Activated naive CD8-positive, alpha-beta T cell (primary cell): Measurements from ENCODE around the gene CYBB.
A peak's percentile ranks its signal among the peaks of the same experiment; 100 is the strongest.

Source experiments
- H3K27ac Mint-ChIP-seq: one replicate; pipeline ENCODE4 v1.8.0; 2021; ENCODE audit warnings: mixed read lengths
- H3K27me3 Mint-ChIP-seq: one replicate; pipeline ENCODE4 v1.8.0; 2021; ENCODE audit warnings: mixed read lengths
- H3K36me3 Mint-ChIP-seq: one replicate; pipeline ENCODE4 v1.8.0; 2021; ENCODE audit warnings: mixed read lengths
- H3K4me1 Mint-ChIP-seq: one replicate; pipeline ENCODE4 v1.8.0; 2021; ENCODE audit warnings: low read depth, mixed read lengths
- H3K4me3 Mint-ChIP-seq: one replicate; pipeline ENCODE4 v1.8.0; 2021; ENCODE audit warnings: mild to moderate bottlenecking, mixed read lengths
- H3K9me3 Mint-ChIP-seq: one replicate; pipeline ENCODE4 v1.8.0; 2021; ENCODE audit warnings: low read depth, mixed read lengths

CYBB gene

DNA sequence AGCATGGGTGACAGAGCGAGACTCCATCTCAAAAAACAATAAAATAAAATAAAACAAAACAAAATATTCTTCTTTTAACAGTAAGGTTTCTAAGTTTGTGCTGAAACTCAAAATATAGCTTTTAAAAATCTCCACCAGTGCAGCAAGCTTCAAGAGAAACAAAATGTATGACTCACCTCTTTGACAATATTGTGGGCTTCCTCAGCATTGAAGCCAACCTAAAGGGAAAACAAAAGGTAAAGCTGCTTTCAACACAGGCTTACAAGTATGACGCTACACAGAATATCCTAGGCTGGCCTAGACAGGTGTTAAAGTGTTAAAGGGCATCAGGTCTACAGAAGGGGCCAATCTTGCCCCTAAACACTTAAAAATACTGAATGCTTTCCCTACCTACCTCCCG lies 66.3 kb downstream of the CYBB start:
- H3K36me3 Mint-ChIP-seq: no peaks in the 10 kb centered on the region
- no peaks in the 10 kb centered on the region for H3K27me3 Mint-ChIP-seq
- peaks cover 42% of the 10 kb centered on the region for H3K4me1 Mint-ChIP-seq
- H3K27ac Mint-ChIP-seq: peak overlapping the region; percentile 91
- H3K4me3 Mint-ChIP-seq: peak overlapping the region; percentile 84
- H3K9me3 Mint-ChIP-seq: no peaks in the 10 kb centered on the region

- Mint-ChIP-seq H3K36me3 (no peaks in the 10 kb centered on the region), H3K4me1 (peaks cover 42% of the 10 kb centered on the region), H3K27me3 (no peaks in the 10 kb centered on the region), H3K4me3 (peak overlapping the region; percentile 84), H3K9me3 (no peaks in the 10 kb centered on the region), H3K27ac (peak overlapping the region; percentile 91)
Measured at GRCh38 chrX:37846558-37846933, 66.7 kb downstream of the CYBB start.

DNA sequence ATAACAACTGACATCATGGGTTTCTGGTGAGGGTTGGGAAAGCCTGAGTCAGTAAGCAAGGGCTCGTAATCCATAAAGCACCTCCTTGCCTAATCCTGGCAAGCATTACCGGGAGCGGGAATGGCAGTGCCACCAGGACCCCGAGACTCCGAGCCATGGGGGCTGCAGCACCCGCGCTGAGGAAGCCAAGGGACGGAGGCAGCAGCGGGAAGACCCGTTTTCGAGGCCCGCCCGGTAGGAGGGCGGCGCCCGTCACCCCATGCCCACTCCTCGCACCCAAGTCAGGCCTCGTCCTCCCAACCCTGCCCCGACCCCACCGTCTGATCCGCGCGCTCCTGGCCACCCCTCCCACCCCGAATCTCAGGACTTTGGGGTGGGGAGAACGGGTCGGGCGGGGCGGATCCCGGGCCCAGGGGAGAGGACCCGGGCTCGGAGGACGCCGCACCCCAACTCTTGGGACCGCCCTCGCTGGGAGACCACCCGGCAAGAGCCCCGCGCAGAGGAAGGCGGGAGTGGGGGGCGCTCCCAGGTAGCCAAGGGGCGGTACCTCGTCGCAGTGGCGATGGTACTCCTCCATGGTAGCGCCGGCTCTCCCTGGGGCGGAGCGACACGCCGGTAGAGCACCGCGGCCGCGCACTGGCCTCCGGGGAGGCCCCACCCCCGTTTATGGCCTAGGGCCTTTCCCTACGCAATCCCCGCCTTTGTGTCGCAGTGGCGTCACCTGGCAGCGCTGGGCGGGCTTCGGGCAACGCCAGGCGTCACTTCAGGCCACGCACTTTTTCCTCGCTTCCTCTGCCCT lies 67.3 kb downstream of the CYBB start, which contains the start of gene DYNLT3:
TSS of gene DYNLT3 (minus strand) at position 638 of the 799 bp plus-strand sequence. CDS start at position 577, 61 bp downstream.
- Mint-ChIP-seq H3K36me3 (no peaks in the 10 kb centered on the region), H3K4me1 (peaks cover 38% of the 10 kb centered on the region), H3K9me3 (no peaks in the 10 kb centered on the region), H3K27me3 (no peaks in the 10 kb centered on the region), H3K4me3 (peak within 1 kb of the TSS; percentile 84), H3K27ac (peak within 1 kb of the TSS; percentile 91)

DNA sequence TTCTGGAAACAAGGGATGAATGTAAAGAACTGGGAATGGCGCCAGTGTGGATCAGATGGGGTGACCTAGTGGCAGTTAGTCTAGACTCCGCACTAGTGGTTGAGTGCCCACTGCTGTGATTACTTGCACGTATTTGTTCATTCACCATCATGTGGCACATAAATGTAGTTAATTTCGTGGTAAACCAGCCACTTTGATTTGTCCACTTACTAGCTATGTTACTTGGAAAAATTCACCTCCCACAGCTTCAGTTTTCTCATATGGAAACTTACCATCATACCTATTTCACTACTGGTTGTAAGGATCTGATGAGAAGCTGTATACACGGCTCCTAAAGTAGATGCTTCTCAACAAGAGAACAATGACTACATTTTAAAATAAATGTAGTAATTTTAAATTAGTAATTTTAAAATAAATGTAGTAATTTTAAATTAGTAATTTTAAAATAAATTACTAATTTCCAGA lies 67.9 kb downstream of the CYBB start:
- Mint-ChIP-seq H3K4me1 (peaks cover 33% of the 10 kb centered on the region), H3K27me3 (no peaks in the 10 kb centered on the region), H3K36me3 (no peaks in the 10 kb centered on the region), H3K4me3 (peak overlapping the region; percentile 80), H3K27ac (peak overlapping the region; percentile 90), H3K9me3 (no peaks in the 10 kb centered on the region)

DNA sequence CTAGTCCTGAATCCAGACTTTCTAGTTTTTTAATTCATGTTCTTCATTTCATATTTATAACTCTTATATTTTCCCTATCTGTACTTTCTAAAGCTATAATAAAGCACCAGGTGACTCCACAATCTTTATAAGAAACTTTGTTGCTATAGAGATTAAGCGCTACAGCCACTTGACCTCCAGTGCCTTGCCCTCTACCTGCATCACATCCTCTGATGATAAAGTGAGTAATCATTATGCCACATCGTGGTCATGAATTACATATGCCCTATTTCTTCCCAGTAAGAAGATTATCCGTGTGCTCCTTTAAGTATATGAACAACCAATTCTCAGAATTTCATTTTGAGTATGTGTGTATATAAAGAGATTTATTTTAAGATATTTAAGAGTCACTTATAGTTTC lies 74.3 kb downstream of the CYBB start:
- H3K4me3 Mint-ChIP-seq: no peak overlapping the region
- no peaks in the 10 kb centered on the region for H3K9me3 Mint-ChIP-seq
- peaks cover 4% of the 10 kb centered on the region for H3K4me1 Mint-ChIP-seq
- H3K36me3 Mint-ChIP-seq: no peaks in the 10 kb centered on the region
- H3K27ac Mint-ChIP-seq: no peak overlapping the region
- no peaks in the 10 kb centered on the region for H3K27me3 Mint-ChIP-seq

DNA sequence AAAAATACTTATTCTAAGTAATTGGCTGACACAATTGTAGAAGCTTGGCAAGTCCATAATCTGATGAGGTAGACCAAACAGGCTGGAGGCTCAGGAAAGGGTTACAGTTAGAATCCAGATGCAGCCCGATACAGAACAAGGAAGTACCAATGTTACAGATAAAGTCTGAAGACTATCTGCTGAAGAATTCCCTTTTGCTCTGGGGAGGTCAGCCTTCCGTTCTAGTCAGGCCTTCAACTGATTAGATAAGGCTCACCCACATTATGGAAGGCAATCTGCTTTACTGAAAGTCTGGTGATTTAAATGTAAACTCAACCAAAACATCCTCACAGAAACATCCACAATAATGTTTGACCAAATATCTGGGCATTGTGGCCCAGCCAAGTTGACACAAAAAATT lies 74.9 kb downstream of the CYBB start:
- no peak overlapping the region for H3K27ac Mint-ChIP-seq
- H3K9me3 Mint-ChIP-seq: no peaks in the 10 kb centered on the region
- peaks cover under 1% of the 10 kb centered on the region for H3K4me1 Mint-ChIP-seq
- no peaks in the 10 kb centered on the region for H3K36me3 Mint-ChIP-seq
- no peak overlapping the region for H3K4me3 Mint-ChIP-seq
- H3K27me3 Mint-ChIP-seq: no peaks in the 10 kb centered on the region

DNA sequence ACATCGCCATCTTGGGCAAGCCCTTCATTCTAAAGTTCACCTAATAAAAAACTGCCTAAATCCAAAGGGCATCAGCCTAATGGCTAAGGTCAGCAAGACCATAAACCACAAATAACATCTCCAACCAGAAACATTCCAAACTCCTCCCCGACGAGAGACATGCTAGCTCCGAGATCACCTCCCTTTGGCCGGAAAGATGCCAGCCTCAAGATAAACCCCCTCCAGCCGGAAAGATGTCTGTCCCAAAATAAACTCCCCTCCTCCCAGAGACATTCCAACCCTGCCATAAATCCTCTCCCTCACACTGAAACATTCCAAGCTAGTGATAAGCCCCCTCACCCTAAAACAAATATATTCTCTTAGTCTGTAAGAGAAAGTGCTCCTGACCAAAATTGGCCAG lies 80.9 kb downstream of the CYBB start:
- peaks cover 4% of the 10 kb centered on the region for H3K27me3 Mint-ChIP-seq
- H3K9me3 Mint-ChIP-seq: no peaks in the 10 kb centered on the region
- H3K4me3 Mint-ChIP-seq: no peak overlapping the region
- H3K27ac Mint-ChIP-seq: no peak overlapping the region
- no peaks in the 10 kb centered on the region for H3K36me3 Mint-ChIP-seq
- no peaks in the 10 kb centered on the region for H3K4me1 Mint-ChIP-seq

DNA sequence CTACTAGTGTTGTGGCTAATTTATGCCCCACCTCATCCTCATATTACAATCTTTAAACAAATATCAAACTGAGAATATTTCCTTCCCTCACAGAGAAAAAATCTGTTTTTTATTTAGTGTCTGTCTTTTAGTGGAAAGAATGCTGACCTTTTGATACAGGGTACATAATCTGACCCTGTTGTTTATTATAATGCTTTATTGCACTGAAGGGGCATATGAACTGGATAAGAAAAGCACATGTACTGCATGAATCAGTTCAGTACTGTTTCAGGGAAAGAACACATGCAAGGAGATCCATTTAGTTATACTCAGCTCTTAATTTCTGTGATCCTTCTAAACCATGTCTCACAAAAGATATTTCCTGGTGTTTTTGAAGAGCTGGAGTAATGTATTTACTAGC lies 83.0 kb downstream of the CYBB start:
- H3K4me3 Mint-ChIP-seq: no peak overlapping the region
- peaks cover 1% of the 10 kb centered on the region for H3K36me3 Mint-ChIP-seq
- peaks cover 7% of the 10 kb centered on the region for H3K4me1 Mint-ChIP-seq
- no peaks in the 10 kb centered on the region for H3K9me3 Mint-ChIP-seq
- no peak overlapping the region for H3K27ac Mint-ChIP-seq
- H3K27me3 Mint-ChIP-seq: peaks cover 4% of the 10 kb centered on the region
